GM18499 (cell line): Measurements from ENCODE around the gene IRF2BPL.

Source experiments
- ATAC-seq: cut with Tn5 transposase; IDR thresholded peaks from one replicate; pipeline ENCODE4 v1.9.1; 2021; ENCODE audit warnings: moderate number of reproducible peaks; ENCODE audit not compliant: insufficient read depth, unreplicated experiment

Gene IRF2BPL

DNA sequence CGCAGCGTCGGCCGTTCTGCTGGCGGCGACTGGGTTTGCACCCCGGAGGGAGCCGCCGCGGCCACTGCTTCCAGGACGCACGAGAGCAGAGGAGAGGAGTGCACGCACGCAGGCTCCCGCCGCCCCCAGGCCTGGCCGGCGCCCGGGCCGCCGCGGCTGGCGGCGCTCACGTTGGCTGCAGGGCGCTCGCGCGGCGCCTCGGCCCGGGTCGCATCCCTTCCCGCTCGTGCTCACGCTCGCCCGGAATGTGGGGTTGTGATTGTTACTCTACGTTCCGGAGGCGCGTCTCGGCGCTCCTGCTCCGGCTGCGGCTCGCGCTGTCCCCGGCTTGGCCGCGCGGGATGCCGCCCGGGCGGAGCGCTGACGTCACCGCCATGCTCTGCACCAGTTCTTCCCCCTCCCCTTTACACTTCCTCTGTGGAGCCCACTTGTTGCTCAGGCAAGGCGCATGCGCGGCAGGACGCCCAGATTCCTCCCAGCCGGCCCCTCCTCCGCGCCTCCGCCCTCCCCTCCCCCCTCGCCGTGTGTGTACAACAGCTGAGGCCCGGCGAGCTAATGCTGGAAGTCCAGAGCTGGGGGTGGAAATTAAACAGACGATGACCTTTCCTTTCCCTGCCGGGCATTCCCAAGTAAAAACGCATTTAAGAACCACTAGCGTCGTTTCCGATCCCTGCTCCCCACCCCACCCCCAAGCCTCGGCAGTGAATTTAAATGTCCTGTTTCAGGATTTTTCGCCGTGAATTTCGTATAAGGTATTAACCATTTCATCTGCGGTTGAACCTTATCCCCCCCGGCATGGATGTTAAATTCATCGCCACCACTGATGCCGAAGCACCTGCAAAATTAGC, at the start of gene IRF2BPL:
Gene IRF2BPL (minus strand): TSS at position 325 of the 848 bp plus-strand sequence. CDS start 916 bp downstream, outside the sequence.
- peak; percentile 58 for ATAC-seq

DNA sequence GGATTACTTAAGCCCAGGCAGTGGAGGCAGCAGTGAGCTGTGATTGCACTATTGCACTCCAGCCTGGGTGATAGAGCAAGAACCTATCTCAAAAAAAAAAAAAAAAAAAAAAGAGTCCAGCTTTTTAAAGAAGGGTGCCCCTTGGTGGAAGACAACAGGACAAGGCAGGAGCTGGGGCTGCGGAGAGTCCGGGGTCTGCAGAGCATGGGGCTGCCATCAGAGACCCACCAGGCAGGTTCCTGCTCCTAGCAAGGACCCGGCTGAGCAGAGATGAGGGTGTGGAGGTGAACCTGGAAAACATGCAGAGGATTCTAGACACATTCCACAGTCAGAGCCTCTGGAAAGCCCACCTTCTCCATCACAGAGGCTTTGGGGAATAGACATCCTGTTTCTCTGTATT, 48.5 kb upstream of the IRF2BPL start:
- ATAC-seq: no peak

DNA sequence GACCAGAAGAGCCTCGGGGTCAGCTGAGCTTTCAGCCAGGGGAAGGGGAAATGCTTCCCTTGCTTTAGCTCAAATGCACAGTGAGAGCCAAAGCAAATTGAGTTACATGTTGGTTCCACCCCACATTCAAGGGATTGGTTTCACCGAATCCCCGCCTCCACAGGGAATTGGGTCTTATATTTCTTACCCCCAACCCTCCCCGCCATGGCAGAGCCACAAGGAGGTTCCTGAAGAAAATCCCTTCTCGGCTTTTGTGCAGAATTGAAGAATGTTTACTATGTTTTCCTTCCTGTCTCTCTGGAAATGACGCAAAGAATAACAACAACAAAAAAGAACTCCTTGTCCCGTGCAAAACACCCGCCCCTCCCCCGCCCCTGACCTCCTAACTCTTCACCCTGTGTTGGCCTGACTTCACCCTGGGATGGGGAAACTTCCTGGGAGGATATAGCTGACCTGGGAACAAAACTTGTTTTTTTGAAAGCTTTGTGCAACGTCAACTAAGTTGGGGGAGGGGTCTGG, 47.7 kb upstream of the IRF2BPL start:
- no peak for ATAC-seq

- ATAC-seq: no peak
Observed at GRCh38 chr14:77074969-77075368, 46.5 kb upstream of the IRF2BPL start.

- ATAC-seq: no peak
Observed at GRCh38 chr14:77071938-77072388, 43.5 kb upstream of the IRF2BPL start.

- no peak for ATAC-seq
Observed at GRCh38 chr14:77069551-77069950, 41.0 kb upstream of the IRF2BPL start.

DNA sequence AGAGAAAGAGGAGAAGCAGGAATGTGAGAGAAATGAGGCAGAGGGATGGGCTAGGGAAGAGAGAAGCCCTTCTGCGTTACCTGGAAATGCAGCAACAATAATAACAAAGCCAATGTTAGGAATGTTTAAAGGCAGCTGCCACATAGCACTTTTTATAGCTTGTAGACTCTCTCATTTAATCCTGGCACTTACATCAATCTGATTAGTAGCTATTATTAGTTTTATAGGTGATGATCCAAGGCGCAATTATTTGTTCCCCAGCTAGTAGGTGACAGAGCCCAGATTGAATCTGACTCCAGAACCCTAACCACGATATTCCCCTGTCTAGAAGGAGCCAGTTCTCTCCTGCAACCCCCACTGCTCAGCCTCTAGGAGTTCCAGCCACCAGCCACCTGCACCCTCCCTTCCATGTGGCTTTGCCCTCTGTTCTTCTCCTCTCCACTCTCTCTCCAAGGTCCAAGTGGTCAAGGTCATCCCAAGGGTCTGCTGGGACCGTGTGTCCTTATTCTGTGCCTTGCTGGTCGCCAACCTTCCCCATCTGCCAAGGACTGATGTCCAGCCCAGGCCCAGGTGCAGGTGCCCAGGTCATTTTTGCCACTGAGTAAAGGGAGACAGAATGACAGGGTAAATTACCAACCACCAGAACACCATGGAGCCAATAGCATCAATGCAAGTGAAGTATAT, 40.2 kb upstream of the IRF2BPL start:
- no peak for ATAC-seq

DNA sequence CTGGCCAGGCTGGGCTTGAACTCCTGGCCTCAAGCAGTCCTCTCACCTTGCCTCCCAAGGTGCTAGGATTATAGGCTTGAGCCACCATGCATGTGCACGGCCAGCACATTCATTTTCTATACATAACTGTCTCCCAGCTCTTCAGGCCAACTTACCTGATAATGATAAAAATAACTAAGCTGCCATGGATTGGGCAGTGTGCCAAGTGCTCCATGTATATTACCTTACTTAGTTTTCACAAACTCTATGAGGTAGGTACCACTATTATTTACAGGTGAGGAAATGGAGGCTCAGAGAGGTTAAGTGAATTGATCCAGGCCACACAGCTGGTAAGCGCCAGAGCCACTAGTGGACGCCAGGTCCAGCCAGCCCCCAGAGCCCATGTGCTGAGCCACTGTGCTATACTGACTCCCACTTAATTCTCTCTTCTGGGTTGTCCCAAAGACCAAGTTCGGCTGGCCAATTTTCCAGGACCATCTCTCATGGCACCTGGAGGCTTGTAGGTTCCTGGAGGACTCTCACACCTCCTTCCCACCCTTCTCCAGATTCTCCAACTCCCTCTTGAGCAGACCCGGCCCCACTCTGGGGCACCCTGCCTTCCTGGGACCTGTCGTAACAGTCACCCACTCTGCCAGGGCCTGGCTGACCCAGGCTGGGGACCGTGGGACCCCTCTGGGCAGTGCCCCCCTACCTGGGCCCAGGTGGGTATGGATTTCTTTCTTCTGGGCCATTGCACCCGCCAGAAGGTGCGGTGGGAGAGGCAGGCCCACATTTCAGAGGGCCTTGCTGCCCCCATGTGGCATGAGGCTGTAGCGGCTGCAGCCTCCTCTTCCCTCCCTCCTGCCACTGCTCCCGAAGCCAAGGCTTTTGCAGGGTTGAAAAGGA, 39.4 kb upstream of the IRF2BPL start:
- no peak for ATAC-seq

- no peak for ATAC-seq
Observed at GRCh38 chr14:77066578-77067172, 38.2 kb upstream of the IRF2BPL start.

- ATAC-seq: no peak
Observed at GRCh38 chr14:77065851-77066577, 37.5 kb upstream of the IRF2BPL start.

DNA sequence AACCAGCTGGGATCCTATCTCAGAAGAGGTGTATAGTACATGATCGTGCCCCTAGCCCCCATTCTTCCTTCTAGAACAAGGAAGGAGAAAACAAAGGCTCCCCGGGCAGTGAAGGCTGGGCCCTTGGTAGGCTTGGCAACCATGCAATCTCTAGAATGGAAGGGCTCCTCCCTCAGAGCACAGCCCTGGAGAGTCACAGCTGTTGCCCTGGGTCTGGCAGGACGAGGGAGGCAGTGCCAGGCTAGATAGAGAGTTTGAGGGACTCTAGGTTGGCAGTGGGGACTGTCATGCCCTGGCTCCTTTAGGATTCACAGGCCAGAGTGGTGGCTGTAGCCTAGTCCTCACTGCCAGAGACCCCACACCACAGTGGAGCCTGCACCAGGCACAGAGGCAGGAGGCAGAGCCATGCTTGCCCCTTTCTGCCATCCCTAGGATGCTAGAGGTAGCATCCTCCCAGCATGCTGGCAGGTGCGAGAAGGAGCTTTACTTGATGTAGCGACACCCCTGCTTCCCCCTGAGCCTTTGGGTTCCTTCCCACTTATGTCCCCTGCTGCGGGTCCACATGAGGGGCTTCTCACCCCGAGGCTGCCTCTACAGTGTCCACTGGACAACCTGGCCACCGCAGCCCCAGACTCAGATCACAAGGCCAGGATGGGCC, 36.1 kb upstream of the IRF2BPL start:
- no peak for ATAC-seq

DNA sequence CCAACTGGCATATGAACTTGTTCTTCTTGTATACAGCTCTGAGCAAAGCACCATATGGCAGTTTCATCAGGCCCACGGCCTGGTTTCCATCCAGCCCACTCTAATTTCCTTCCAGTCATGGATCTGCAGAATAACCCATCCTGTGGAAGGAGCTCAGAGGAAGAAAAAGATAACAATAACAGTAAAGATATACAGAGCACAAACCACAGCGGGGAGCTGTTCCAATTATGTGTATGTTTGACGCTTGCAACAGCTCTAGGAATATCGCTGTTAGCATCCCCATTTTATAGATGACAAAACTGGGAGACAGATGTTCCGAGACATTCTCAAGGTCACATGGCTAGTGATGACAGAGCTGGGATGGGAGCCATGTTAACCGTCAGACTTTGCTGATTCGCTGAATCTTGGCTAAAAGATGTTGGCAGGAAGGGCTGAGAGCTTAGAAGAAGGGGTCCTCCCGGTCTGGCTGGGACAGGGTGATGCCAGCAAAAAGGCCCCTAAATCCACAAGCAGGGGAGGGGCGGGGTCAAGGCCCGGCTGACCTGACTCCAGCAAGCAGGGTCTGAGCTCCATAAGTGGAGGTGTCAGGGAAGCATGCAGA, 35.2 kb upstream of the IRF2BPL start:
- ATAC-seq: no peak

DNA sequence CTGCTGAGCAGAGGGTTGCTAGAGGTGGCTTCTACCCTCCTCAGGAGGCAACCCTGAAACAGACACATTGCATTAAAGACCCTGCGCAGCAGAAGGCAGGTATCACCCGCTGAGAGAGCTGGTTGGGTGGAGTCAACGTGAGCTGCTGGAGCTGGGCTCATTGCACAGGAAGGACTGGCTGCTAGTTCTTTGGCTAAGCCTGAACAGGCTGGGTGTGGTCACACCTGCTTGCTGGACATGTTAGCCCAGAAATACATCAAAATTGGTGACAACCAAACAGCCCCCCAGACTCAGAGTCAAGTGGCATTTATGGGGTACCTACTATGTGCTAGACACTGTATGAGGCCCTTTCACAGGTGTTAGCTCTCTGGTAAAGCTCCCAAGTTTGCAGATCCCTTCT, 33.8 kb upstream of the IRF2BPL start:
- ATAC-seq: no peak

DNA sequence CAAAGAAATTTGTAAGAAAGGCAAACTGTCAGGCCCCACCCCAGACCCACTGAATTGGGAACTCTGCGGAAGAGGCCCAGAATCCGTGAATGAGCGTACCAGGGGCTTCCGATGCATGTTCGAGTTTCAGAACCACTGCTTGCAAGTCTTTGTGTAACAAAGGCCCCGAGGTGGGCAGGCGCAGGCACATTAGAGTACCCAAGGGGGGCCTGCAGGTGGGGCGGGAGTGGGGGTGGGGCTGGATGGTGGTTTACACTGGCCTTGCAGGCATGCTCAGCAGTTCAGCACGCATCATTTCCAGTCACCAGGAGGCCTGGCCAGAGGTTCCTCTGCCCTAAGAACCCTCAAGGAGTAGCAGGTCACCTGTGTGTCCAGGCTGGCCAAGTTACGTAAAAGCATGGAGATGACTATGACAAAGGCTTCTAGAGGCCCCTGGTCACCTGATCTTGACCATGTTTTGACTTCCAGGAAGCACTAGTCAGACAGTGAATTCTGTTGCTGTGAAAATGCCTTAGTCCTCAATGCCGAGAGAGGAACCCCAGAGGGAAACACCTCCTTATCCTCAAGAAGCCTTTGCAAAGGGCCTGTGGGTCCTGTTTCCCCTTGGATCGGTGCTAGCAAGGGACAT, 33.2 kb upstream of the IRF2BPL start:
- no peak for ATAC-seq

DNA sequence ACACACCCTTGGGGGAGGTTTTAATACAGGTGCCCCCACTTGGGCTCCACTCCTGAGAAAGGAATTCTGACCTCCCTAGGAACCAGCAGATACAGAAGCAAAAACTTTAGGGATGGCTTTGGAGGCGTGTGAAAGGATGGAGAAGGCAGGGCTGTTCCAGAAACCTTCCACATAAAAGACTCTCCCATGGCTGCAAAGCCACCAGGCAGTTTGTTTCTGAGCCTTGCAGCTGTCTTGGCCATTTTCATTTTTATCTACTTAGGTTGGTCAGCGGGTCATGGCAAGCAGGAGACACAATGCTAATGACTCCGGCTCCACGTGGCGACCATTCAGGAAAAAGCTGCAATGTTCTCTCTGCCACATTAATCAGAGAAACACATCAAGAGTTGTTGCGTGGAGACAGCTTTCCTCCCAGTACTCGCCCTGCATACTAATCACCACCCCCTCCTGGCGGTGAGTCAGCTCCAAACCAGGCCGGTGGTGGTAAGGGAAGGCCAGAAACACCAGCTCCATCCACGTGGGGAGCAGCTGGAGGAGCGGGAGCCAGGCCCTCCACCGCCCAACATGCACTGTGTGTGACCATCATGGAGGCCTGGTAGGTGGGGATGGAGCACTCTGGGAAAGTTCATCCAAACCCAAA, 30.9 kb upstream of the IRF2BPL start:
- ATAC-seq: no peak

DNA sequence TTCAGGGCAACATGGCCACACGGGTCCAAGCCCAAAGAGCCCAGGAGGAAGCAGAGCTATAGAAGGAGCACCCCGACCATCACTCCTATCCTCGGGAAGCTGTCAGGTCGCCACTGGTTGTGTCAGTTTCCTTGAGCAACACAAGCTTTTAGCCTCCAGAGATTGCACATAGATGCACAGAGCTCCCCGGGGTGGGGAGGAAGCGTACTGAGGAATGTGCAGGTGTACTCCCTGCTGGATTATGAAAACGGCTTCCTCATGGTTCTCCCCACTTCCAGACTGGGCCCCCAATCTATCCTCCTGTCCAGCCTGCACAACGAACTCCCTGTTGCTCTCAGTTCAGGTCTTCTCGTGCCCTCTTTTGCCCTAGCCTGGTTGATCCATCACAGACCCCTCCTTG, 30.3 kb upstream of the IRF2BPL start:
- ATAC-seq: no peak

- ATAC-seq: no peak
Observed at GRCh38 chr14:77058117-77058516, 29.6 kb upstream of the IRF2BPL start.

DNA sequence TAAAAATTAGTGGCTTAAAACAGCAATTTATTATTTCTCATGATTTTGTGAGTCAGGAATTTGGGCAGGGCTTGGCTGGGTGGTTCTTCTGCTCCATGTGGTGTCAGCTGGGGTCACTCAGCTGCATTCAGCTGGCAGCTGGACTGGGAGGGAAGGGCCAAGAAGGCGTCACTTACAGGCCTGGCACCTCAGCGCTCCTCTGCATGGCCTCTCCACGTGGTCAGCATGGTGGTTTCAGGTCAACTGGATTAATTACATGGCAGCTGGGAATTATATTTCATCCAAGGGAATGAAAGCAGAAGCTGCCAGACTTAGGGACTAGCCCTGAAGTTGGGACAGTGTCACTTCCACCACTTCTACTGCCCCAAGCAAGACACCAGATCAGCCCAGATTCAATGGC, 27.5 kb upstream of the IRF2BPL start:
- ATAC-seq: no peak
